HEK293T (cell line): ENCODE measurements around the gene HBA2.

Experiments used
- ARNT ChIP-seq: fragments of 450-650 bp; IDR thresholded peaks from 2 replicates; pipeline ENCODE4 v1.6.1; 2017; ENCODE audit warnings: mild to moderate bottlenecking
- BHLHE40 ChIP-seq: fragments of 450-650 bp; IDR thresholded peaks from 2 replicates; pipeline ENCODE4 v1.6.1; 2016; ENCODE audit warnings: mild to moderate bottlenecking, moderate library complexity, borderline replicate concordance
- ELF4 ChIP-seq: fragments of 450-650 bp; IDR thresholded peaks from 2 replicates; pipeline ENCODE4 v1.6.1; 2017; ENCODE audit warnings: antibody characterized with exemption
- FOXK2 ChIP-seq: fragments of 450-650 bp; IDR thresholded peaks from 2 replicates; pipeline ENCODE4 v1.6.1; 2016; ENCODE audit warnings: mild to moderate bottlenecking
- HDGF ChIP-seq: fragments of 450-650 bp; IDR thresholded peaks from 2 replicates; pipeline ENCODE4 v1.6.1; 2017; ENCODE audit warnings: antibody characterized with exemption, borderline replicate concordance
- L3MBTL2 ChIP-seq: fragments of 450-650 bp; conservative IDR thresholded peaks from 2 replicates; pipeline ENCODE4 v1.6.1; 2016; ENCODE audit warnings: mild to moderate bottlenecking
- NFRKB ChIP-seq: fragments of 450-650 bp; IDR thresholded peaks from 2 replicates; pipeline ENCODE4 v1.6.1; 2016; ENCODE audit warnings: mild to moderate bottlenecking, moderate library complexity
- PKNOX1 ChIP-seq: fragments of 450-650 bp; IDR thresholded peaks from 2 replicates; pipeline ENCODE4 v1.6.1; 2016
- SP1 ChIP-seq: fragments of 450-650 bp; IDR thresholded peaks from 2 replicates; pipeline ENCODE4 v1.6.1; 2017
- SUZ12 ChIP-seq: fragments of 450-650 bp; IDR thresholded peaks from 2 replicates; pipeline ENCODE4 v1.6.1; 2016; ENCODE audit warnings: mild to moderate bottlenecking
- TARDBP ChIP-seq: fragments of 450-650 bp; IDR thresholded peaks from 2 replicates; pipeline ENCODE4 v1.6.1; 2016

GRCh38 chr16:200388-200787, 27.7 kb downstream of the HBA2 start:
- no peak for TF ChIP-seq ELF4
- TF ChIP-seq NFRKB, result no peak
- TF ChIP-seq SP1, result no peak
- TF ChIP-seq HDGF, result no peak
- no peak for TF ChIP-seq SUZ12
- TF ChIP-seq TARDBP, result no peak
- no peak for TF ChIP-seq ARNT
- TF ChIP-seq L3MBTL2, result no peak
- no peak for TF ChIP-seq FOXK2
- no peak for TF ChIP-seq BHLHE40
- TF ChIP-seq PKNOX1, result no peak
